Activated CD4-positive, alpha-beta T cell treated with anti-CD3 and anti-CD28 coated beads, Interleukin-2, amount 50 U/mL, for 48 hours (primary cell): ENCODE data around the gene SYPL2.
"Not testable (repeated sequence)": the region's sequence is repeated elsewhere in the genome, so short reads cannot be mapped to it uniquely, and the experiment has no call there.

ENCODE experiments used
- DNase-seq, 2 experiments: peaks; one replicate each; pipeline ENCODE4 v3.0.0-alpha.2; 2020

Gene SYPL2

DNA sequence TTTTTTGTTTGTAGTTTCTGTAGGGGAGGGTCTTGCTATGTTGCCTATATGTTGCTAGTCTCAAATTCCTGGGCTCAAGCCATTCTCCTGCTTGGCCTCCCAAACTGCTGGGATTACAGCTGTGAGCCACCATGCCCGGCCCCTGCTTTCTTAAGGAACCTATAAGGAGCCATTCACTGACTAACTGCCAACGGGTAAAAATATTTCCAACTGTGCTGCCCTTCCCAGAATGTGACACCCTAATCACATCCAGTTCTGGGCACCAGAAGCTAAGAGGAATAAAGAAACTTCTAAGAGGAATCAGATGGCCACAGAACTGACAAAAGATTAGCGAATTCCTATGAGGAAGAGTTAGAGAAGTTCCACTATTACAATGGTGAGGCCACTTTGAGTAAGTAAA lies 6.4 kb downstream of the SYPL2 start:
- DNase-seq, result no peak

DNA sequence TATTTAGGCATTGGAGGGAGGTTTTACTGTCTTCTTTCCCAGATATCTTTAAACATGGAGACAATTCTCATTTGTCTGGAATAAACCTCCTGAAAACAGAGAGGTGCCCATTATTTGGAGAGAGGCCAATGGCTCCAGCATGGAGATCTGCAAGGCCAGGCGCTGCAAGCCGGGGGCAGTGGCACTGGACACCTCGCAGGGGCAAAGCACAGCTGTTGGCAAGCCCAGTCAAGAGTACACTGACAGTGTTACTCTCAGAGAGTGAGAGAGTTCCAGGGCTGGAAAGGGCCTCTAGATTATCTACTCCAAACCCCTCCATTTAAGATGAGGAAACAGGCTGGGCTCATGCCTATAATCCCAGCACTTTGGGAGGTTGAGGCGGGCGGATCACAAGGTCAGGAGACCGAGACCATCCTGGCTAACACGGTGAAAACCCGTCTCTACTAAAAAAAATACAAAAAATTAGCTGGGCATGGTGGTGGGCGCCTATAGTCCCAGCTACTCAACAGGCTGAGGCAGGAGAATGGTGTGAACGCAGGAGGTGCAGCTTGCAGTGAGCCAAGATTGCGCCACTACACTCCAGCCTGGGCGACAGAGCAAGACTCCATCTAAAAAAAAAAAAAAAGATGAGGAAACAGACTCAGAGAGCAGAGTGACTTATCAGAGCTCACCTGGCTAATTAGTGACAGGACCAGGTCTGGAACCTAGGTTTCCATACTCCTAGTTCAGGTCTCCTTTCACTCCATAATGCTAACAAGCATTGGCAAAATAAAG lies 7.1 kb downstream of the SYPL2 start:
- DNase-seq, result not testable (repeated sequence)

DNA sequence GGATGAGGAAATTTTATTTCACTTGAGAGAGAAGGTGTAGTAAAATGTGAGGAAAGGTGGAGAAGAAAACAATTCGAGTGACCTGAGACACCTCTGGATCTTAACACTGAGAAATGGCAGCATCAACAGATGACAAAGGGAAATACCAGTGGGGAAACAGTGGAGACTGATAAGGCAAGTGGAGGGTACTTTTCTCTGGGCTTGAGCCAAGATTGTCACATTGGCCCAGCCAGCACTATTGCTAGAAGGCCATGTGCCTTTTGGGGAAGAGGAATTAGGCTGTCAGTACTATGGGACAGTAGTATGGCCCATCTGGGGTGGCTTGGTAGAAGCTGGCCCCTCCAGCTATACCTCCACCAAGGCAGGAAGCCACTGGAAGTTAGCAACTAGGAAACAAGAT lies 8.4 kb downstream of the SYPL2 start:
- DNase-seq, result no peak

DNA sequence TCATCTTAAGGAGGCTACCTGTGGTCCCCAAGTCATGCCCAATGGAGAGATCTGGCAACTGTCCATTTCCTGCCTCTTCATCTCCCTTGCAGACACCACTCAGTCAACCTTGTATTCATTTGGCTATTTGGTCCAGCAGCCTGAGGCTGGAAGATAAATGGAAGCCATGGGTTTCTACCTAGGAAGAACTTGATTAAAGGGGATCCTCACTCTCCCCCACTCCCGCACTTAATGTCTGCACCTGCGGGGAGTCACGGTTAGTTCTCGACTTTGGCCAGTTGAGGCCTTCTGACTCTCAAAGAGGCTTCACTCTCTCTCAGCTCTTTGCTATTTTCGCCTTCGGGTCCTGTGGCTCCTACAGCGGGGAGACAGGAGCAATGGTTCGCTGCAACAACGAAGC lies 8.9 kb downstream of the SYPL2 start:
- no peak for DNase-seq

DNA sequence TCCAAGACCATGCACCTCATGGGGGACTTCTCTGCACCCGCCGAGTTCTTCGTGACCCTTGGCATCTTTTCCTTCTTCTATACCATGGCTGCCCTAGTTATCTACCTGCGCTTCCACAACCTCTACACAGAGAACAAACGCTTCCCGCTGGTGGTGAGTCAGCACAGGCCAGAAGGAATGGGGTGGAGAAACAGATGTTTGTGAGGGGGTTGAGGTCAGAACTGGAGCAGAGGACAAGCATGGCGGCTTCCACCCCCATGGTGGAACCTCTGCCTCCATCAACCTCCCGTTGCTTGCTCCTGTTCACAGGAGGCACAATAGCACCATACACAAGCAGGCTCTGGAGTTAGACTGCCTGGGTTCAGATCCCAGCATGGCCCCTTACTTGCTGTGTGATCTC lies 10.5 kb downstream of the SYPL2 start:
- DNase-seq, result no peak

DNA sequence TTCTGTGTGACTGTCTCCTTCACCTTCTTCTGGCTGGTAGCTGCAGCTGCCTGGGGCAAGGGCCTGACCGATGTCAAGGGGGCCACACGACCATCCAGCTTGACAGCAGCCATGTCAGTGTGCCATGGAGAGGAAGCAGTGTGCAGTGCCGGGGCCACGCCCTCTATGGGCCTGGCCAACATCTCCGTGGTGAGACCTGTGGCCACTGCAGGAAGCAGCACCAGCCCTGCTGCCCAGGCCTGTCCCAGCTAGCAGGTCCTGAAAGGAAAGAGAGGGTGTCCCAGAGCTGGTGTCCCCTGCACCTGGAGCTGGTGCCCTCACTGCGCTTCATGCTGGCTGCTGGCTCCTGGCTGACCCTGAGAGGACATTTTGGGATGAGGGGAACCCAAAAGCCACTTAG lies 11.5 kb downstream of the SYPL2 start:
- DNase-seq, result no peak

DNA sequence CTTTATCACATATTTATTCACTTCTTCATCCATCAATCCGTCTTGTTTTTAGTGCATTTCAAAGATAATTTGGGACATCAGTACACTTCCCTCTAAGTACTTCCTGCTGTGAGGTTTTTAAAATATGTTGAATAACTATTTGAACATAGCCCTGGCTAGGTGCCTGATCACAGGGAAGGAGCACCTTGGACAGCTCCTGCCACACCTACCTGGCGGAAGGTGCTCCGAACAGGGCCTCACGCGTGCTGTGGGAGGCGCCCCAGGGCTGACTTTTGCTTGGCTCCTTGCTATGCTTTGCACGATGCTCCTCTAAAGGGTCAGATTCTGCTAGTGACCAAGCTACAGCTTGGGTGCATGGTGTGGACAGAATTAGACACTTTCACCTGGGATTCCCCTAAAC lies 12.5 kb downstream of the SYPL2 start:
- no peak for DNase-seq

DNA sequence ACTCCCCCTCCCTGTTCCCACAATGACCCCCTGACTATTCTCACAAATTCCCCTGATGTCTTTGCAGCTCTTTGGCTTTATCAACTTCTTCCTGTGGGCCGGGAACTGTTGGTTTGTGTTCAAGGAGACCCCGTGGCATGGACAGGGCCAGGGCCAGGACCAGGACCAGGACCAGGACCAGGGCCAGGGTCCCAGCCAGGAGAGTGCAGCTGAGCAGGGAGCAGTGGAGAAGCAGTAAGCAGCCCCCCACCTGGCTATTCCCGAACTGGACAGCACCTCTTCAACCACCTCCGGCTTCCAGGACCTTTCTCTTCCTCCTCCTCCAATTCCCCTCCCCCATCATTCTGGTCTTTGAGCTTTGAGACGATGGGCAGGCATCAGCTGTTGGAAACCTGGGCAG lies 13.0 kb downstream of the SYPL2 start:
- DNase-seq, result no peak

DNA sequence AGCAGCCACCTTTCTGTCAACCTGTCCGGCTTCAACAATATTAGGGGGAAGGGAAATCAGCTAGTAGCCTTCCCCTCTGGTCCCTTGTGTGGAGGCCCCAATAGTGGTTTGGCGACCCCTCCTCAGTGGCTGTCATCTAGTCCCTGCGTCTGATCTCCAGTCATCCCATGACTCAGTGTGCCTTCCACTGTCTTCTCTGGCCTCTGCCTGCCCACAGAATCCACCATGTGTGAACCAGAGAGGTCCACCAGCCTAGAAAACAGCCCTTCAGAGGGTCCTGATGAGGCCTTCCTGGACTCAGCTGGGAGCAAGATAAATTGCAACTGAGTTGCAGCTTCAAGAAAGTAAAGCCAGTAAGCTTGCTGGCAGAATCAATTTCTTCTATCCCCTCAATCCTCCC lies 13.6 kb downstream of the SYPL2 start:
- no peak for DNase-seq

DNA sequence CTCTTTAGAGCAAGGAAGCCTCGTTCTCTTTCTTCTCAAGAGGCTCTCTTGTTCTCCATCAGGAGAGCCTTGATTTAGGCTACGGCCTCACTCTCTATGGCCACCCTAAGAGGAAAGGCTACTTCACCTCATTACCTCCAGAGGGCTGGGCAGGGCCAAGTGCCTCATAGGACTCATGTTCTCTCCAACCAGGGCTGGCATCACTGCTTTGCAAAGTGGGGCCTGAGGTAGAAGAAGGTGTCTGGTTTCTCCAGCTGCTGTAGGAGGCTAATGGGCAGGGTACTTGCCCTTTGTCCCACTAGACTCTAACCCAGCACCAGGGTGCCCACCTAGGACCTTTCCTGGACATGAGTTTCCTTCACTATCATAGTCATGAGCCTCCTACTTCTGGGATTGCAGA lies 15.3 kb downstream of the SYPL2 start:
- DNase-seq, result no peak

DNA sequence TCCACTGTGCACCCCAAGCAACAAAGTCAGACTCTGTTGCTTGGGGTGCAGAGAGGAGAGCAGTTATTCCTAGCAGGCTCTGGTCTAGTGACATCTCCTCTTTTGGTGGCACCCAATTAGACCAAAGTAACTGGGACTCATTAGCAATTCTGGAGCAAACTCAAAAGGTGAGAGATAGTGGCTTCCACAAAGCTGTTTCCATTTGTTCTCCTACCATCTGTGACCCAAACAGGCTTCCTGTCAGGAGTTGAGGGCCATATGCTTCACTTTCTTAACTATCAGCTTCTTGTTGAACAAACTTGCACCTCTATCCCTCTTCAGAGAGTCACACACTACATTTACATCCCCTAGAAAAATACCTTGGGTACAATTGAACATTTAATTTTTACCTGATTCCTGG lies 15.9 kb downstream of the SYPL2 start:
- no peak for DNase-seq

DNA sequence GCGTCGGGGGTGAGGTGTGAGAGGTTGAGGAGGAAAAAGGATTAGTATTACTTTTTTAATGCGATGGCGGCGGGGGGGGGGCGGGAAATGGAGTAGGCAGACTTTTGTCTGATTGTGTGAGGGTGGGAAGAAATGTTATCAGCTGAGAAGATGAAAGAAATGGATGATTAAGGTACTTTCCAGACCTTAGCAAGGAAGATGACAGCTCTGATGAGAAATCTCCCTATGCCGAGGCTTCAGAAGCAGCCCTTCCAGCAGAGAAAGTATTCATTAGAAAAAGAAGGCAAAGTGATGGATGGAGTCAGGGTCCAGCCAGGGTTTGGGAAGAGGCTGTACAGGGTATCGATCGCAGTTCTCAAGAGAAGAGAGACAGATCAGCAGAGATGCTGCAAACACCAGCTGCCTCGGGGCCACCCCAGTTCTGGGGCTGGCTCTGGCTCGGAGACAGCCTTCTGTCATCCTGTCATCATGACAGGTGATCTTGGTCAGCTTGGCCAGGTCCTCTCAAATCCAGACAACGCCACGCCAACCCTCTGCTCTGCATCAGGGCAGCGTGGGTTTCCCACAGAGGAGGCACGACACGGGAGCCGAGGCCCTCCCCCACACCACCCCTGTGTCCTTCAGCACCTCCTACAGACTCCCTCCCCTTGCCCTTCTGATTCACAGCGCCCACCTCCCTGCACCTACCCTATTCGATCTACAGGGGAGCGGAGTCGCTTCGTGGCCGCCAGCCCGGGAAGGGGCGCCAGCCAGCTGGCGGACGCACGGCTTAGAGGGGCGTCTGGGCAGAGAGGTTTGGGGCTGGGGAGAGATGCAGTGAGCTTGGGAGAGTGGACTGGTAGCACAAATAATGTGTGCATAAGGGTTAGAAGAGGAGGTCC lies 16.7 kb downstream of the SYPL2 start:
- peak in 1 of 2 experiments; percentile 44 for DNase-seq

DNA sequence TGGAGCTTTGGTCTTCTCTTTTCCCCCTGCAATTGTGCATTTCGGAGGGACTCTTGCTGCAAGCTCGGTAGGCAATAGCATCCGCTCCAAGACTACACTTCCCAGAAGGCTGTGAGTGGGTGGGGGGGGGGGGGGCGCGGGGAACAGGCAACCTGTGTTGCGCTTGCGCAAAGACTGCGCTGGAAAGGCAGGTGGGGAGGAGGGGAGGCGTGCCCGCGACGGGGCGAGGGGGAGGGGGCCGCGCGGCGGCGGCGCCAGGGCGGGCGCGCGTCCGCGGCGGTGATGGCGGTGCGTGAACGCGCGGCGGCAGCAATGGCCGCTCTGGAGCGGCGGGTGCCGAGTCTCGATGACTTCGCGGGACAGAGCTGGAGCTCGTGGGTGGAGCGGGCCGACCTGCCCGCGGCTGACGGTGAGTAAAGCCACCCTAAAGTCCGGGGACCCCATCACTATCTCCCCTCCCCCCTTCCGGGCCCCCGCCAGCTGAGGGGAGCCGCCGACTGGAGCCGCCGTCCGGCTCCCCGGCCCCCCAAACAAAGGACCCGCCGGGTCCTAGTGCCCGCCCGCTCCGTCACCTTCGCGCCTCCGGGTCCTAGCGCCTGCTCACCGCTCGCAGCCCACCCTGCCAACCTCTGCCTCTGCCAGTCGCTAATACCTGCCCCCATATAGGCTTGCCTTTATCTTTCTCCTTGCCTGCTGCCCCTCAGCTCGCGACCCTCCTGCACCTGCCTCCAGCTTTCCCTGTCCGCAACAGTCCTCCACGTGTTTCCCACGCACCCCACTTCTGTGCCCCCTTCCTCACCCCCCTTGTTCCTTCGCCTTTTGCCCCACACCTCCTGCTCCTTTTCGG lies 17.5 kb downstream of the SYPL2 start, which contains the start of gene ATXN7L2:
Gene ATXN7L2 (plus strand): TSS at position 234 of the 847 bp plus-strand sequence. CDS start 49 bp downstream, at position 283.
- DNase-seq, result peak; percentile 88 to 89

DNA sequence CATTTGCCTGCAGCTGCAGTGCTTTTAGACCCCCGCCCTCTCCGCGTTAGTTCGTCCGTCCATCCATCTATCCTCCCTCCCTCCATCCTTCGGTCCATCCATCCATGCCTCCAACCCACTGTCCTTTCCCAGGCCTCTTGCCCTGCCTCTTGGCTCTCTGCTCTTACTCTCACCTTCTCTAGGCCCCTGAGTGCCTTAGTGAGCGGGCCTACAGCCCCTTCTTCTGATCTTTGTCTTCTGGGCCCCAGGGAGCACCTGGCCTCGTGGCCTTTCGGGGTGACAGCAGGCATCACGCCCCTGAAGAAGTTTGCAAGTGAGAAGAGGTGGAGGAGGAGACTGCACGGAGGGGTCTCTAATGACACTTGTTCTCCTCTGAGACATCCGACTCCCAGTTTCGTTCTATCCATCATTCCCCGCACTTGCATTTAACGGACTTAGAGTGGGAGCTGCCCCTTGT lies 18.2 kb downstream of the SYPL2 start:
- DNase-seq, result peak in 1 of 2 experiments; percentile 30

DNA sequence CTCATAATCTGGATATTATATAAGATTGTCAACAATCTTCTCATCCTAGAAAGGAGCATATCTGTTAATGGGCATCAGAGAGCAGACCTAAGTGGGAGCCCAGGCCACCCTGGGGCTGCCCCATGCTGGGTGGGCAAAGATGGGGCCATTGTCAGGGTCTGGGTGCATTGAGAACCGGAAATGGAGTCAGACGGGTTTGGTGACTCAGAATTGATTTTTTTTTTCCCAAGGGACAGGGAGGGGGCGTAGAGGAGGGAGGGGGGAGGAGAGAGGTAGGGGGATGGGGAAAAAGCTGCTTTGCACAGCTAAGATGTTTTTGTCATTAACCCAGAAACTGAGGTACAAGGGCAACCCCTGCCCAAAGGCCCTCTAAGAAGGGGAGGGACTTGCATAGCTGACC lies 18.7 kb downstream of the SYPL2 start:
- DNase-seq, result no peak

DNA sequence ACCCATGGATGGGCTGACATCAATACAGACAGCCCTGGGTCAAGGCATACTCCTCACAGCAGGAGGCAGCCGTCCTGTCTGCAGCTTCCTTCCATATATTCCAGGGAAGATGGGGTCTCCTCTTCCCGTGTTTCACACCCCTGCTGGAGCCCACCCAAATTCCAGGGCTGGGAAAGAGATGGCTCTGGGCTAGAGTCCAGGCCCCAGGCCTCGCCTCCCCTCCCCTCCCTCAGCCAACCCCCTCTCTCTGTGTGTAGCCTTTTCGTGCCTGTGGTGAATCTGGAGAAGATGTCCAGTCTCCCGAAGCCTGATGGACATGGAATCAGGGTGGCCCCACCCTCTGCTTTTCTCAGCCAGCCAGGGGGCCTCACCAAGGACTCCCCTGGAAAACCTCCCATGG lies 20.9 kb downstream of the SYPL2 start:
- no peak for DNase-seq

DNA sequence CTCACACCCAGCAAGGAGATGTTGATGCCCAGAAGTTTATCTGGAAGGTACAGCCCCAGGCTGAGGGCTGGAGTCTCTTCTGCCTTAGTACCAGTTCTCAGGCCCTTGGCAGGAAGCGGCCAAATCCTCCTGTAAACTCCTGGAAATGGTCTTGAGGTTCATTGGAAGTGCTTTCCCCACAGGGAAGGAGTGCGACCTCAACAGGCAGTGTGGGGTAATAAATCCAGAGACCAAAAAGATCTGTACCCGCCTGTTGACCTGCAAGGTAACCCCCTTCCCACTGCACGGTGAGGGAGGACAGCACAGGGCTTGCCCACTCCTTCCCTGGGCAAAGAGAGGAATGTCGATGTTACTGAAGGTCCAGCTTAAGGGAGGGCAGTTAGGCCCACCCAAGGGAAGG lies 21.9 kb downstream of the SYPL2 start:
- no peak for DNase-seq

DNA sequence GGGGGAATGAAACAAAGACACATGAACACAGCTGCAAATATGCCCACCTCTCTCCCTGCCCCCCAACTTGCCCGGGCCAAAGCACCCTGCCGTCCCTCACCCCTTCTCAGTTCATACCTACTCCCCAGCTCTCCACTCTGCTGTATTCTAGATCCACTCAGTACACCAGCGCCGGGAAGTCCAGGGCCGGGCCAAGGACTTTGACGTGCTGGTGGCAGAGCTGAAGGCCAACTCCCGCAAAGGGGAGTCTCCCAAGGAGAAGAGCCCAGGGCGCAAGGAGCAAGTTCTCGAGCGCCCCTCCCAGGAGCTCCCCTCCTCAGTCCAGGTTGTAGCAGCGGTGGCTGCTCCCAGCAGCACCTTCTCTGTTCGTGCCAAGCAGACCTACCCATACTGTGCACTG lies 22.4 kb downstream of the SYPL2 start:
- DNase-seq, result no peak

DNA sequence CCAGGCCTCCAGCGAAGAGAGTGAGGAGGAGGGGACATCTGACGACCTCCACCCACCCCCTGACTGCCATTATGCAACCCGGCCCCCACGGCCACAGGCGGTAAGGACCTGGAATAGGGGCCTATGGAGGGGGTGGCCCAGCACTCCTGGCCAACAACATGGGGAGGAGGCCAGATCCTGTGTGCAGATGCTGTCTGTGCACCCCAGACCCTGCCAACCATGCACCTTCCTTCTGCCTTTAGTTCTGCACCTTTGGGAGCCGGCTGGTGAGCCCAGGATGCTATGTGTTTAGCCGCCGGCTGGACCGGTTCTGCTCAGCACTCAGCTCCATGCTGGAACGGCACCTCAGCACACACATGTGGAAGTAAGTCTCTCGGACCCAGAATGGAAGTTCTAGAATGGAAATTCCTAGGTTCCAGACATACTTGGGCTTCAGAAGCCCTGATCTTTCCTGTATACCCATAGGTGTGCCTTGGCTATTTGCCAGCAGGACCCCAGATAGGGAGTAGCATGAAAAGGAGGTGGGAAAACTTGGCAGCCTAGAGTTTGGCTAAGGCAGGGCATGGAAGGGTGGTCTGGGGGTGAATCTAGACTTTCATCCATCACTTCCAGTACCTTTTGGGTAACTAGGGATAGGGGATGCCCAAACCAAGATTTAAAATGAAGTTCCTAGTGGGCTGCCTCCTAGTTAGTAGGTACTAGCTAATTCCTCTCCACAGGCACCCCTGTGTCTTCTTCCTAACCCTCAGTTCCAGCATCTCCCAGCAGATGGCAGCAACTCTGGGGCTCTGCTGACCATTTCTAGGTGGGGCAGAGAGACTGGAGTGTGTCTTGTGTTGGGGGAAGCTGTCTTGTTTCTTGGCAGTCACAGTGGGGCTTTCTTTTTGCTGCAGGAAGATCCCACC lies 23.9 kb downstream of the SYPL2 start:
- DNase-seq, result peak; percentile 74 to 79

DNA sequence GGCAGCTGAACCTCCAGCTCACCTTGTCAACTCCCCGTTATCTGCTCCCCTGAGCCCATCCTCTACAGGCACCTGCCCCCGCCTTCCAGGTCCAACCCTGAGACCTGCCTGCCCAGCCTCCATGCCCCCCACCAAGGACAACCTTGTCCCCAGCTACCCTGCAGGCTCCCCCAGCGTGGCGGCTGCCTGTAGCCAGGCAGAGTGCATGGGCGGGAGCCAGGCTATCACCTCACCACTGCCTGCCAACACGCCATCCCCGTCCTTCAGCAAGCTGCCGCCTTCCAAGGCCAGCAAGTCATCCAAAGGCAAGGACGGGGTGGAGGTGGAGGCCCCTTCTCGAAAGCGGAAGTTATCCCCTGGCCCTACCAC lies 24.6 kb downstream of the SYPL2 start:
- no peak for DNase-seq

DNA sequence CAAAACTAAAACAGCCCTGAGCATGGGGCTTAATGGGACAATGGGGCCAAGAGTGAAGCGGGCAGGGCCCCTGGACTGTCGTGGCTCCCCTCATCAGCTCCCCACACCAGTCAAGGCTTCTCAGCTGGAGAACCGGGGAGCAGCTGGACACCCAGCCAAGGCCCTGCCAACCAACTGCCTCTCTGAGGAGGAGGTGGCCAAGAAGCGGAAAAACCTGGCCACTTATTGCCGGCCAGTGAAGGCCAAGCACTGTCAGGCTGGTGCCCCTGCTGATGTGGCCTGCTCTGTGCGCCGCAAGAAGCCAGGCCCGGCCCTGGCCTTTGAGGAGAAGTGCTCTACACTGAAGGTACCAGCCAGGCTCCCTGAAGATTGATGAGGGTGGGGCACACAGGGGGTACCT lies 25.0 kb downstream of the SYPL2 start:
- no peak for DNase-seq

DNA sequence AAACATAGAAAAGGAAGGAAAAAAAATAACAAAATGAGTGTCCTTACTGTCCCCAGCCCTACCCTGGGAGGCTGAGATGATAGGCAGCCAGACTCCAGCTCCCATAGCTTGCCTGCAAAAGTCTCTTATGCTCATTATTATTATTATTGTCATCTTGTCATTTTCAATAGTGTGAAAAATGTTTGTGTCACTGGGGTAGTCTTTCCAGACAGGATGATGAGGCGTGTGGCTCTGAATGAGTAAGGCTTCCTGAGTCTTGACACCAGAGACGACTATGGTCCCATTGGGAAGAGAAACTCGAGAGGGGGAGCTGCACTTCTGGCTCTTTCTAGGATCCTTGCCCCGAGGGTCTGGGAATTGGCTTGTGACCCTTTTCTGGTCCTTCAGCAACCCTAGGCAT lies 26.4 kb downstream of the SYPL2 start:
- no peak for DNase-seq
